Left forelimb (tissue), 1 donor: ENCODE measurements around the gene KCNAB1.
"Not testable (repeated sequence)": the region's sequence is repeated elsewhere in the genome, so short reads cannot be mapped to it uniquely, and the experiment has no call there.

Experiments
- DNase-seq: peaks from one replicate; pipeline ENCODE4 v3.0.0-alpha.2; 2018; ENCODE audit warnings: low spot score

The KCNAB1 gene

DNA sequence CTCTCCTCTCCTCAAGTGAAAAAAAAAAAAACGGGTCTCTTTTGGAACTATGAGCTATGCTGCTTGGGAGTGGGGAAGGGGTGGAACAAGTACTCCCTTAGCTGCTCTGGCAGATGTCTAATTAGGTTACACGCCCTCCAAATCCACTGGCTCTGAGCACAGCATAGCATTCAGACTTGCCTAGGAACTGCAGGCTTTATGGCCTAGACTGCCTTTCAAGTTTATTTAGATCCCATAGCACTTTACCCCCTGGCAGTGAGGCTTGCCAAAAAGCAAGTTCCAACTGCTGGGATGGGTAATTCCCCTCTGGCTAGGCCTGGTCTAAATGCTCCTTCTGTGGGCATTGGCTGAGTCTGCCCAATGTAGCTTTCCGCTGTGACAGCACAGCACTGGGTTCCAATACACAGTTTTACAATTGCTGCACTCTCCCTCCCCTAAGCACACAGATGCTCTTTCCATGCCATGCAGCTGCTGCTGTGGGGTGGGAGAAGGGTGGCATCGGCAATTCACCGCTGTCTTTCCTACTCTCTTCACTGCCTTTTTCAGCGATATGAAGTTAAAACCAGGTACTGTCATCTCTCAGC, 152.8 kb downstream of the KCNAB1 start:
- no peak for DNase-seq

GRCh38 chr3:156274791-156275190, 154.4 kb downstream of the KCNAB1 start:
- no peak for DNase-seq

GRCh38 chr3:156284637-156285036, 164.3 kb downstream of the KCNAB1 start:
- DNase-seq, result not testable (repeated sequence)

DNA sequence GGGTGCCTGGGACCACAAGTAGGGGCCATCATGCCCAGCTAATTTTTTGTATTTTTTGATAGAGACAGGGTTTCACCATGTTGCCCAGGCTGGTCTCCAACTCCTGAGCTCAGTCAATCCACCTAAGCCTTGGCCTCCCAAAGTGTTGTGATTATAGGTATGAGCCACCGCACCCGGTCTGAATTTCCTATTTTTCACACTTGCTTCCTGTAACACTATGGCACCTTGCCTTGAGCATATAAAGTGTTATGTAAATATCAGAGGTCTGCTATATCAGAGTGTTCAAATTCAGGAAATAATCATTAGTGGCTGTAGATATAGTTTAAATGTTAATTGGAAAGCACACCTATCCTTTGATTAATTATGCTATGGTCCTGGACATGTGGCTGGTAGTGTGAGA, 165.2 kb downstream of the KCNAB1 start:
- DNase-seq, result no peak

DNA sequence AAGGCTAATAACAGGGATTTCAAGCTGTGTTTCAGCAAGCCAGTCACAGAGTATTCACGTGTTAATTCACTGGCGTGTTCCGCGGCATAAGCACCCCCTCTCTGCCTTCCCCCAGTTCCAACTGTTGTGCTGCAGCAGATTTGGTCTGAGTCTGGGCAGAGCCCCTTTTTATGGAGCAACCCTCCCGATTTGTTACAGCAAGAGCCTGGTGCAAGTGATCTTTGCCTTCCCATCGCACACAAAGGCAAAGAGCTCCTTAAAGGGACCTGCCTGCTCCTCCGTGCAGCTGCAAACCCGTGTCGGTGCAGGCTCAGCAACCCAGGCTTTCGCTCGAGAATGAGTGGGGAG, 170.5 kb downstream of the KCNAB1 start:
- DNase-seq, result no peak

GRCh38 chr3:156291272-156292123, 171.1 kb downstream of the KCNAB1 start:
- peak; percentile 63 for DNase-seq

DNA sequence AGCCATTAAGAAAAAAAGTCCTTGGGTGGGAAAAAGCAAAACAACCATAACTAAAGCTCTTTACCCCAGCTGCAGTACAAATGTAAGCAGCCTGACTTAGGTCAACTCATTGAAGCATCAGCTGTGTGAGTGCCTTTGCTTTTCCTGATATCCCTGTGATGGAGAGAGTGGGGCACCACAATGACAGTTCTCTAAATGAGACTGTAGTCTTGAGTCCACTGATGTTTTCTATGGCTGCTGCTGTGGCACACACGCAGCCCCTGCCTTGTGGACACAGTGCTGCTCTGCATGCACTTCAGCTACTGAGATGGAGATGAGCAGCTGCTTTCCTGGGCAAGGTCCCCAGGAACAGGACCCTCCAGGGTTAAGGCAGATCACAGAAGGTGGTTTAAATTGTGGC, 173.2 kb downstream of the KCNAB1 start:
- no peak for DNase-seq

- no peak for DNase-seq
Observed at GRCh38 chr3:156297582-156297981, 177.2 kb downstream of the KCNAB1 start.

- DNase-seq, result no peak
Observed at GRCh38 chr3:156298014-156298413, 177.6 kb downstream of the KCNAB1 start.

DNA sequence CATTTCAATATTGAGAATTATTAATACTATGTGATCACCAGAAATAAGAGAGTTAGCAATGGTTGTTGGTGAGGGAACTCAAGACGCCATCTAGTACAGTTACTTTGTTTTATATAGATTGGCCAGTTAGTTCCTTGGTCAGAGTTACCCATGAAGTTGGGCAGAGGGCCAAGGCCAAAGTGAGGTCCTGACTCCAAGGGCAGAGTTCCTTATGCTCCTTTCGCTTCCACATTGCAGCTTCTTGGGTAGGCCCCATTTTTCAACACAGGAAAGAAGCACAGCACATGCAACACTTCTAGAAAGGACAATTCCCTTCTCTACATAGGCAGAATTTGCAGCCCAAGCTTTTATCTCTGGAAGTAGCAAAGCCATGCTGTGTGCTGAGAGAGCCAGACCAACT, 178.6 kb downstream of the KCNAB1 start:
- no peak for DNase-seq

GRCh38 chr3:156299569-156299968, 179.2 kb downstream of the KCNAB1 start:
- DNase-seq, result no peak

- no peak for DNase-seq
Observed at GRCh38 chr3:156300371-156300770, 180.0 kb downstream of the KCNAB1 start.

GRCh38 chr3:156300929-156301840, 180.8 kb downstream of the KCNAB1 start:
- DNase-seq, result no peak

- DNase-seq, result no peak
Observed at GRCh38 chr3:156303001-156303707, 182.8 kb downstream of the KCNAB1 start.

DNA sequence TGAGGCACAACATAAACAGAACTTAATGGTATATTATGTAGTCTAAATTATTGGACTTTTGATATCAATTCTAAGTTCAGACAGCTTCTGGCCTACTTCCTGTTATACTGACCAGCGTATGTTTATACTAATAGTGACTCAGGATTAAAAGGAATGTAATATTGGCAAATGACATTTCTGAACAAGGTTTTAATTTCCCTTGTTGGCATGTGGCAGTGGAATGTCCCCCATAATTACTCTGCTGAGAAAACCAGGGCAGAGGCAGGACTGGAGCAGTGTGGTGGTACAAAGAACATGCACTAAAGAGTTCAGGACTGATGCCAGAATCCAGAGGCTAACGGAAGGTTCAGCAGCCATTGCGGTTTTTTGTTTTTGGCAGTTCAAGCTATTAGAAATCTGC, 184.0 kb downstream of the KCNAB1 start:
- no peak for DNase-seq

DNA sequence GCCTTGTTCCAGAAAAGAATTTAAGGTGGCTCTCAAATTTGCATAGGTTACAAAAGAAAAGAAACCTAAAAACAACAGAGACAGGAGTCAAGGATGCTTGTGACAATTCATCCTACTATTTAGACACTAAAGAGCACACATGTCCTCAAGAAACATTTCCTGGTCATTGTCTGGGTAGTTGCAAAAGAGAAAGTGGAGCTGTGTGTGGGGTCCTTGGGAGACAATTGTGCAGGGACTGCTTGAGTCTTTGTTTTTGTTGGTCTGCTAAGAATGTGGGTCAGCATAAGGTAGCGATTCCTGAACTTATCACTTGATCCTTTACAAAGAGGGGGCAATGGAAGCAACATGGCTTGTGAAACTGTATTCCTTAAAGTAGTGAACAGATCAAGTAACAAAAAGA, 185.3 kb downstream of the KCNAB1 start:
- no peak for DNase-seq

- no peak for DNase-seq
Observed at GRCh38 chr3:156307704-156308103, 187.3 kb downstream of the KCNAB1 start.

- no peak for DNase-seq
Observed at GRCh38 chr3:156311431-156311830, 191.1 kb downstream of the KCNAB1 start.

GRCh38 chr3:156311930-156312329, 191.6 kb downstream of the KCNAB1 start:
- no peak for DNase-seq

DNA sequence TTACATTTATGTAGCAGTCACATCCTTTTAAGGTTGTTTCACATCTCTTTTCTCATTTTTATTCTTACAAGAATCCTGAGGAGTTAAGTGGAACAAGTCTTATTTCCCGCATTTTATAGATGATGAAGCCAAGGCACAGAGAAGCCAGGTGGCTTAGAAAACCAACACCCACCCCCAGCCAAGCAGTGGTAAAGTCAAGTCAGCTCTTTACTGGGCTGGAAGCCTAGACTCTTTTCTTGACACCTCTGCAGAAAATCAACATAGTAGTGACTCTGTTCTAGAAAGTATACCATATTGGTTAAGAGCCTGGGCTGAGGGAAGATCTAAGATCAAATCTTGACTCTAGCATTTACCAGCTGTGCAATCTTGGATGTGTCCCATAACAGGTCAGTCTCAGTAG, 195.7 kb downstream of the KCNAB1 start:
- DNase-seq, result no peak

GRCh38 chr3:156317462-156318074, 197.2 kb downstream of the KCNAB1 start:
- no peak for DNase-seq

DNA sequence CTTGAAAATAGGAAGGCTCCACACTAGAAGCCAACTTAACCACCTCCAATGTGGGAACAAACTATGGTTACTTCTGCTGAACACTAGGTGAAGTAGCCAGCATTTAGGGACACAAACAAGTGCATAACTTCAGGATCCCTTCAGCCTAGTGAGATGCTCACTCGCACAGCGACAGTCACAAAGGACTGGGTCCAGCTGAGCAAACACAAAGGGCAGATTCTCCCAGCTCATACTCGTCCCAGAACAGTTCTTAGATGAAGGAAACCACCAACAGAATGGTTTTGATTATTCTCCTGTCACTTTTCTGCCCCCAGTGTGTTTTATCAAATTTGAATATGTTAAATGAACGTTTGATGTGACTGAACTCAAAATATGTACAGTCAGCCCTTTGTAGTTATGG, 201.6 kb downstream of the KCNAB1 start:
- DNase-seq, result no peak
